GM10248 (cell line): Measurements from ENCODE around the gene NLGN1.

Source experiments
- CTCF ChIA-PET: fragments of 300-600 bp; sonication (Branson Sonifier 250); formaldehyde crosslinking; extraction: SDS; loops from one replicate; lab custom pipeline; 2021; ENCODE audit warnings: antibody characterized with exemption; lab: Yijun Ruan, JAX
- POLR2A ChIA-PET: fragments of 350-650 bp; sonication (Branson Sonifier 250); formaldehyde crosslinking; extraction: SDS; loops from one replicate; lab custom pipeline; 2020; ENCODE audit warnings: antibody characterized with exemption; lab: Yijun Ruan, JAX
- DNase-seq: peaks from one replicate; pipeline ENCODE4 v3.0.0; 2012; ENCODE audit errors: extremely low spot score
- CTCF ChIP-seq: IDR thresholded peaks from 2 replicates; pipeline ENCODE4 v1.5.1; 2012; ENCODE audit warnings: mild to moderate bottlenecking, low read depth; ENCODE audit errors: extremely low read depth, missing control alignments, control extremely low read depth

The NLGN1 gene

GRCh38 chr3:173943264-173943663 is 545.7 kb downstream of the NLGN1 start:
- CTCF ChIA-PET, result no interaction called here
- TF ChIP-seq CTCF, result no peak
- POLR2A ChIA-PET, result no interaction called here
- DNase-seq, result no peak

GRCh38 chr3:173945170-173945569 is 547.6 kb downstream of the NLGN1 start:
- POLR2A ChIA-PET, result no interaction called here
- CTCF ChIA-PET, result interaction anchor here (1.4 kb wide), 1 partner anchor 64 kb away, joined by 3 read pairs; no protein-coding TSS in a partner anchor
- TF ChIP-seq CTCF, result no peak

GRCh38 chr3:173945806-173946205 is 548.3 kb downstream of the NLGN1 start:
- no peak for DNase-seq
- CTCF ChIA-PET, result interaction anchor here (1.4 kb wide), 1 partner anchor 63 kb away, joined by 3 read pairs; no protein-coding TSS in a partner anchor

More at GRCh38 chr3:173945170-173945569, 547.6 kb downstream of the NLGN1 start:
- no peak for DNase-seq

GRCh38 chr3:173954647-173955046 is 557.1 kb downstream of the NLGN1 start:
- no peak for TF ChIP-seq CTCF
- no peak for DNase-seq
- ChIA-PET POLR2A (no interaction called here), CTCF (no interaction called here)

More at GRCh38 chr3:173945806-173946205, 548.3 kb downstream of the NLGN1 start:
- POLR2A ChIA-PET, result no interaction called here
- no peak for TF ChIP-seq CTCF

DNA sequence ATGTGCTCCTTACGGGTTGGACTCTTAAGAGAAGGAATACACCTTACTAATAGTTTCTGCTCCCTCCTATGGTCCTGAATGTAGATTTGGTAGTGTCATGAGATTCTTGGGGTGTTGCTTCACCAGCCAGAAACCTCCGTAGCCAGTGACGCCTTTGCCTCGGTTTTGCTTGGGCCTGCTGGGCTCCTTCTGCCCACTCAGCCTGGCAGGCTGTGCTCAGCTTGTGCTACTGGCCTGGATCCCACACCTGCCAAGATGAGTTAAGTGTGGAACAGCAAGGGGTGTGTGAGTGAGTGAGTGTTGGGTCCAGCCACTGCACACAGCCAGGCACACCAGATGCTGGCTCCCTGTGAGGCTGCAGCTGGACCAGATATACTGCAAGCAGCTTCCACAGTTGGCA is 560.1 kb downstream of the NLGN1 start:
- DNase-seq, result no peak
- CTCF ChIA-PET, result interaction anchor here (1.1 to 2.2 kb wide), 3 partner anchors 8 to 32 kb away, joined by 3 to 9 read pairs (median 4); no protein-coding TSS in a partner anchor
- POLR2A ChIA-PET, result no interaction called here

DNA sequence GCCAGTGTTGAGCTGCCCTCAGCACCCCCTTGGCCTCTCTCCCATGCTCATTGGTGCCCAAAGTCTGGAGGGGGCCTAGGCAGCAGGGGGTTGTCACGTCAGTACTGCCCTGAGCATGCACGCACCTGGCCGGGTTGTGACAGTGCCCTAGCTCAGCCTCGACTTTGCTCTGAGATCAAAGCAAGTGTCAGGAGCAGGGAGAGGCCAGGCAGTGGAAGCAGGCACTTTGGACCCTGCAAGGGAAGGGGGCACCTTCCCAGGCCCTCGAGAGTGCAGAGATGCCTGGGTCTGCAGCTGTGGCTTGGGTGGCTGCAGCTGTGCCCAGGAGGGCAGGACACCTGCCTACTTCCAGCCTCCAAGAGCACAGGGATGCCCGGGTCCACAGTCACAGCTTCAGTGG is 561.3 kb downstream of the NLGN1 start:
- ChIA-PET CTCF (interaction anchor here (1.2 to 2.2 kb wide), 2 partner anchors 11 to 14 kb away, joined by 3 to 9 read pairs; no protein-coding TSS in a partner anchor), POLR2A (no interaction called here)
- no peak for TF ChIP-seq CTCF
- no peak for DNase-seq

More for the DNA sequence above, 560.1 kb downstream of the NLGN1 start:
- TF ChIP-seq CTCF, result no peak
